ENCODE measurements around the gene GGA3.
"Not testable (repeated sequence)": the region's sequence is repeated elsewhere in the genome, so short reads cannot be mapped to it uniquely, and the experiment has no call there.

Gene GGA3, protein sequence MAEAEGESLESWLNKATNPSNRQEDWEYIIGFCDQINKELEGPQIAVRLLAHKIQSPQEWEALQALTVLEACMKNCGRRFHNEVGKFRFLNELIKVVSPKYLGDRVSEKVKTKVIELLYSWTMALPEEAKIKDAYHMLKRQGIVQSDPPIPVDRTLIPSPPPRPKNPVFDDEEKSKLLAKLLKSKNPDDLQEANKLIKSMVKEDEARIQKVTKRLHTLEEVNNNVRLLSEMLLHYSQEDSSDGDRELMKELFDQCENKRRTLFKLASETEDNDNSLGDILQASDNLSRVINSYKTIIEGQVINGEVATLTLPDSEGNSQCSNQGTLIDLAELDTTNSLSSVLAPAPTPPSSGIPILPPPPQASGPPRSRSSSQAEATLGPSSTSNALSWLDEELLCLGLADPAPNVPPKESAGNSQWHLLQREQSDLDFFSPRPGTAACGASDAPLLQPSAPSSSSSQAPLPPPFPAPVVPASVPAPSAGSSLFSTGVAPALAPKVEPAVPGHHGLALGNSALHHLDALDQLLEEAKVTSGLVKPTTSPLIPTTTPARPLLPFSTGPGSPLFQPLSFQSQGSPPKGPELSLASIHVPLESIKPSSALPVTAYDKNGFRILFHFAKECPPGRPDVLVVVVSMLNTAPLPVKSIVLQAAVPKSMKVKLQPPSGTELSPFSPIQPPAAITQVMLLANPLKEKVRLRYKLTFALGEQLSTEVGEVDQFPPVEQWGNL

DNA sequence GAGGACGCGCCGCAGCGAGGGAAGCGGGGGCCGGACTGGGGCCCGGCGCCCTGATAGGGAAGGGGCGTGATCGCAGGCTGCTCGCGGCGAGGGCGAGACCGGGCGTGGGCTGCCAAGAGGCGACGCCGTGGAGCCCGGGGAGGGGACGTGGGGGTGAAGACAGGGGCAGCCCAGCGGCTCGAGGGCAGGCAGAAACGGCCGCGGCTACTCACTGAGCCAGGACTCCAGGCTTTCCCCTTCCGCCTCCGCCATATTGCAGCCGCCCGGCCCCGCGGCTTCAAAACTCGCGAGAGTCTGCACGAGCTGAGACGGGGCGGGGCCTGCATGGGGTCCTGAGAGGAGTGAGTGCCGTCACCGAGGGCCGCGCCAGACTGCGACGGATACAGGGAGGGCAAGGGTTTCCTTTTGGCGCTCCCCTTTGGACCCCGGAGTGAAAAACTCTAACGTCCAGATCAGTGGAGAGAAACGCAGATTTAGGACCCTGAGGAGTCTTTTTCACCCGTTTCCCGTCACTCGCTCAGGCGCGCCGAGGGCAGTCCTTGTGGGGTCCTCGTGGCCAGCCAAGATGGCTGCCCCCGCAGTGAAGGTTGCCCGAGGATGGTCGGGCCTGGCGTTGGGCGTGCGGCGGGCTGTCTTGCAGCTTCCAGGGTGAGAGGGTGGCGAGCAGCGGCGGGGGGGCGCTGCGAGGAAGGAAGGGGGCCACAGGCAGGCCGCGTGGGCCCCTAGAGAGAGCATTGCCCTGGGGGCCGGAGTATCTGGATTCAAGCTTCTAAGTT, at the start of gene GGA3, which contains the start of gene MRPS7:
Gene GGA3, minus strand, starts transcription at position 271 of the 776 bp plus-strand sequence. Its CDS starts 19 bp downstream, at position 252.
Gene MRPS7, plus strand, starts transcription at position 544 of the 776 bp plus-strand sequence. Its CDS starts 22 bp downstream, at position 566.
- DNase-seq (ENCODE audit: low read depth), result no peak

DNA sequence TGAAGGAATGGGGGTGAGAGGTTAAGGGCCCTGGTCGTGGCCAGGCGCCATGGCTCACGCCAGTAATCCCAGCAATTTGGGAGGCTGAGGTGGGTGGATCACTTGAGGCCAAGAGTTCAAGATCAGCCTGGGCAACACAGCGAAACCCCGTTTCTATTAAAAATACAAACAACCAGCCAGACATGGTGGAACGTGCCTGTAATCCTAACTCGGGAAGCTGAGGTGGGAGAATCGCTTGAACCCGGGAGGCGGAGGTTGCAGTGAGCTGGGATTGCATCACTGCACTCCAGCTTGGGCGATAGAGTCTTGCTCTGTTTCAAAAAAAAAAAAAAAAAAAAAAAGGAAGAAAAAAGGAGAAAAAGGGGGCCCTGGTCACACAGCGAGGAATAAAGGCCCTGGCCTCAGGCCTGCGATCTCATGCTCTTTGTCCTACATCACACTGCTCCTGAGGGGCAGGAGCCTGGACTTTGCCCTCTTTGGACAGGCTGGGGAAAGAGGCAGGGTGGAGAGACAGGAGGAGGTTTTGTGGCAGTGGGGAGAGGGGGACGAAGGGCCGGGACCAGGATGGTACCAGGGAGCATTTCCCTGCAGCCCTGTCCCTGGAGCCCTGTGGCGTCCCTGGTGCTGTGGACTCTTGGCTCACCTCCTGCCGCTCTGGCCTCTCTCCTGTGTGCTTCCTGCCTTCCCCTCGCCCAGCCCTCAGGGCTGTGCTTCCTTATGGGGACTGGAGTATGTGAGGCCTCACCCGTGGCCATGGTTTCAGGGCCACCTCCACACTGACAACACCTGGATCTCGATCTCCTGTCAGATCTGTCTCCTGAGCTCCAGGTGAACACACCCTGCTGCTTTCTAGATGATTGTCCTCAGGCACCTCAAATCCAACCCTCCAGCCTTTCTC, 47.6 kb upstream of the GGA3 start:
- DNase-seq (ENCODE audit: low read depth), result no peak

DNA sequence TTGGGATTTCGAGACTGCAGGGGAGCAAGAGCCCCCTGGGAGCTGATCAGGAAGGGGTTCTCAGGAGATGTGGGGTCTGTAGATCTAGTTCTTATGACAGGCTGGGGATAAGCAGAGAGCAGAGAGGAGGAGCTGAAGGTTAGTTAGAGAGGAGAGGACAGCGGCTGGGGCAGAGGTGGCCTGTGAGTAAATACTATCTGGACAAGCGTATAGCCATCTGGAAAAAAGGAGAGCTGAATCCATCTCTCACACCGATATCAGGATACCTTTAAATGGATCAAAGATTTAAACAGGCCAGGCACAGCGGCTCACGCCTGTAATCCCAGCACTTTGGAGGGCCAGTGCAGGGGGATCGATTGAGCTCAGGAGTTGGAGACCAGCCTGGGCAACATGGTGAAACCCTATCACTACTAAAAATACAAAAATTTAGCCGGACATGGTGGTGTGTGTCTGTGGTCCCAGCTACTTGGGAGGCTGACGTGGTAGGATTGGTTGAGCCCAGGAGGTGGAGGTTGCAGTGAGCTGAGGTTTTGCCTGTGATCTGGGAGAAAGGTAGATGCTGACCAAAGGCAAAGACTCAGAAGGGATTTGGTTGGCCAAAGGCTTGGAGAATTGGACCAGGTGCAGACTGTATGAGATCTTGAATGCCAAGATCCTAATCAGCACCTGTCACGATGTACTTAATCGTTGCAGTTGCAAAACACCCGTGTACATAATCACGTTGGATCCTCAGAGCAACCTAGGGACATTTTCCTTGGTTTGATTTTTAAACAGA, 46.7 kb upstream of the GGA3 start:
- DNase-seq (ENCODE audit: low read depth), result no peak

DNA sequence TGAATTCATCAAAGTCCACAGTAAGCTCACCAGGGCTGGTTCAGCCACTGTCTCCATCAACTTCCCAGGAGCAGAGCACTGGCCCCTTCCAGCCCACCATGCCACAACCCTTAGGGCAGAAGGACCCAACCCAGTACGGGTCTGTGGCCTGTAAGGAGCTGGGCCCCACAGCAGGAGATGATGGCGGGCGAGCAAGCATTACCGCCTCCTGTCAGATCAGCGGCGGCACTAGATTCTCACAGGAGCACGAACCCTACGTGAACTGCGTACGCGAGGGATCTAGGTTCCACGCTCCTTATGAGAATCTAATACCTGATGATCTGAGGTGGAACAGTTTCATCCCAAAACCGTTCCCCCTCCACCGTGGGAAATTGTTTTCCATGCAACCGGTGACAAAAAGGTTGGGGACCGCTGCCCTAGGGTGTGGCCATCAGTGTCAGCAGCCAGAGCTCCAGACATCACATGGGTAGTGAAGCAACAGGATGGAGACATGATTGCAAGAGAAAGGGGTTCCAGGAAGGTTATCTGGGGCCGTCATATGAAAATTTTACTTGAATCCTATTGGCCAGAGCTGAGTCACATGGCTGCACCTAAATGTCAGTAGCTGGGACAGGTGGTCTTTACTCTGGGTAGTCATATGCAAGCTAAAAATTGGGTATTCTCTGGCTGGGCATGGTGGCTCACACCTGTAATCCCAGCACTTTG, 40.2 kb upstream of the GGA3 start:
- no peak for DNase-seq (ENCODE audit: low read depth)

DNA sequence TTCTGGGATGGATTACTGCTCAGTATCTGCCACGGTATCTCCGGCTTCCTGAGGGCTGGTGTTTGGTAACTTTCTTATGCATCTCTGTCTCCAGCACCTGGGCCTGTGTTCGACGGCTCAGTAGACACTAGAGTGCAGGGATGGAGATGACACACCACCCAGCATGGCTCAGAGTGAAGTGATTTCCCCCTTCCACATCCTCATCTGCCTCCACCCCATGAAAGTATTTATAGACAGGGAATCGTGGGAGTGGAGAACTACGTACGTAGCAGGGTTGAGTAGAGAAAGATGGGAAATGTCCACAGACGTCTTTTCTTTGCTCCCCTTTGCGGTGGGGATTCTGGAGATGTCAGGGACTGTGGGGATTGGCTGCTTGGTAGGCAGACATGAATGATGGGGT, 39.6 kb upstream of the GGA3 start:
- DNase-seq (ENCODE audit: low read depth), result no peak

DNA sequence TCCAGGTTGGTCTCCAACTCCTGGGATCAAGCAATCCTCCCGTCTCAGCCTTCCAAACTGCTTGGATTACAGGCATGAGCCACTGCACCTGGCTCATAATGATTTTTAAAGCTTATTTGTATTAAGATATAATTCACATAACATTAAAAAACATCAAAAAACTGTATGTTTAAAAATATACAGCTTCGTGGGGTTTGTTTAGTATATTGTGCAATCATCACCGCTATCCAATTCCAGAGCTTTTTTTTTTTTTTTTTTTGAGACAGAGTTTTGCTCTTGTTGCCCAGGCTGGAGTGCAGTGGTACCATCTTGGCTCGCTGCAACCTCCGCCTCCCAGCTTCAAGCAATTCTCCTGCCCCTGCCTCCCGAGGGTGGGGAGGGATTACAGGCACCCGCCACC, 38.9 kb upstream of the GGA3 start:
- DNase-seq (ENCODE audit: low read depth), result no peak

DNA sequence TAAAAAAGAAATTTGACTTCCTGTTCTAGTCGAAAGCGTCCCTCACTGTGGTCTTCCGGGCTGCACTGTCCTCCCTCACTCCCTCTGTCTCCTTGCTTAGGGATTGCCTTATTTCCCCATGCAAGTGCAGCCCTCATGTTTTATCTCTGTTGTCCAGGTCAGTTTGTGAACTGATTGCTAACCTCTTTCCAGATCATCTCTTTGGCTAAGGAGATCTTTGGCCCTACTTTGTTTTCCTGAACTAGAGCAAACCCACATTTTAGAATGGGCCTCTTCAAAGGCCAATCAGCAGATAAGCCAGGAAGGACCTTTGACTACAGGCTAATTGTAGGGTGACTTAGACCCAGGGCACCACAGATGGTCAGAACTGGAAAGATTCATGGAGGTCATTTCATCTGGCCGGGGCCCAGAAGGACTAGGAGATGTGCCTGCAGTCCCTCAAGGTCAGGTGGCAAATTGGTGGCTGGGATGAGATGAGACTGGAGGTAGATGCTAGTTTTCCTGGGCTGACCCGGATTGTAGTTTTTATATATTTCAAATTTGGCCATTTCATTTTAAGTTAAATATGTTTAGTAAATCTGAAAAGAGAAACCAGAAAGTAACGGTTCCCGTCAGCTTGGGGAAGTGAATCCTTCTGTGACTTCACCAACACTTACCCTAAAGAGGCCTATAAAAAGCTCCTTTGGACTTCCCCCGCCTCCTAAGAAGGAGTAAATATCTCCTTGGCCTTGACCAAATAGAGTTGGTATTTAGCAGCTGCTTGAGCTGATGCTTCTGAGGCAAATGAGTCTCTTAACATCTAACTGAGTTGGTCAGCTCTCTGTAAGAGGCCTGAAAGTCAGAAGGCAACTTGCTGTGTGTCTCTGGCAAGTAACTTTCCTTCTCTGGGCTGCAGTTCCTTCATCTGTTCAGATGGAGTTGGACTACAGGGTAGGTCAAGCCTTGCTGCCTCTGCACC, 34.1 kb upstream of the GGA3 start:
- DNase-seq (ENCODE audit: low read depth), result no peak

DNA sequence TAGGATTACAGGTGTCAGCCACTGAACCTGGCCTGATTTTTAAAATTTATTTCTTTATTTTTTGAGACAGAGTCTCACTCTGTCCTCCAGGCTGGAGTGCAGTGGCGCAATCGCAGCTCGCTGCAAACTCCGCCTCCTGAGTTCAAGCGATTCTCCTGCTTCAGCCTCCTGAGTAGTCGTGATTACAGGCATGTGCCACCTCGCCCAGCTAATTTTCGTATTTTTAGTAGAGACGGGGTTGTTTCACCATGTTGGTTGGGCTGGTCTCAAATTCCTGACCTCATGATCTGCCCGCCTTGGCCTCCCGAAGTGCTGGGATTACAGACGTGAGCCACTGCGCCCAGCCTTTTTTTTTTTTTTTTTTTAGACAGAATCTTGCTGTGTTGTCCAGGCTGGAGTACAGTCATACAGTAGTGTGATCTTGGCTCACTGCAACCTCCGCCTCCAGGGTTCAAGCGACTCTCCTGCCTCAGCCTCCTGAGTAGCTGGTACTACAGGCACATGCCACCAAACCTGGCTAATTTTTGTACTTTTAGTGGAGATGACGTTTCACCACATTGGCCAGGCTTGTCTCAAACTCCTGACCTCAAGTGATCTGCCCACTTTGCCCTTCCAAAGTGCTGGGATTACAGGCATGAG, 31.5 kb upstream of the GGA3 start:
- not testable (repeated sequence) for DNase-seq (ENCODE audit: low read depth)

DNA sequence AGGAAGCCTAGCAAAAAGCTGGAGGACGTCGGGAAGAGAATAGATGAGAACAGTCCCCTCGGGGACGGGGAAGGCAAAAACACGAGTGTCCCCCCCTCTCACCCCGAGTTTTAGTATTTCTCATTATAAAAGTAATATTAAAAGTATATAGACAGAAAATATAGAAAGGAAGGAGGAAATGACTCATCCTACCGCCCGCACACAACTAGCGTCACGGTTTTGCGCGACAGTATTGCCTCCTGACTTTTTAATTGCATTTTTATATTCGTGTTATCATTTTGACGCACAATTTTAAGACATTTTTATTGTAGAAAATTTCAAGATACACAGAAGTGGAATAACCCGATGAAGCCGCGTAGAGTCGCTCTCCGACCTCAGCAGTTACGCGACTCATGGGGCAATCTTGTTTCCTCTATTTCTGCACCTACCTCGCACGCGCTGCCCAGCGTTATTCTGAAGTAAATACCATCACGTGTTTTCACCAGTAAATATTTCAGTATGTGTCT, 28.5 kb upstream of the GGA3 start:
- DNase-seq (ENCODE audit: low read depth), result no peak

DNA sequence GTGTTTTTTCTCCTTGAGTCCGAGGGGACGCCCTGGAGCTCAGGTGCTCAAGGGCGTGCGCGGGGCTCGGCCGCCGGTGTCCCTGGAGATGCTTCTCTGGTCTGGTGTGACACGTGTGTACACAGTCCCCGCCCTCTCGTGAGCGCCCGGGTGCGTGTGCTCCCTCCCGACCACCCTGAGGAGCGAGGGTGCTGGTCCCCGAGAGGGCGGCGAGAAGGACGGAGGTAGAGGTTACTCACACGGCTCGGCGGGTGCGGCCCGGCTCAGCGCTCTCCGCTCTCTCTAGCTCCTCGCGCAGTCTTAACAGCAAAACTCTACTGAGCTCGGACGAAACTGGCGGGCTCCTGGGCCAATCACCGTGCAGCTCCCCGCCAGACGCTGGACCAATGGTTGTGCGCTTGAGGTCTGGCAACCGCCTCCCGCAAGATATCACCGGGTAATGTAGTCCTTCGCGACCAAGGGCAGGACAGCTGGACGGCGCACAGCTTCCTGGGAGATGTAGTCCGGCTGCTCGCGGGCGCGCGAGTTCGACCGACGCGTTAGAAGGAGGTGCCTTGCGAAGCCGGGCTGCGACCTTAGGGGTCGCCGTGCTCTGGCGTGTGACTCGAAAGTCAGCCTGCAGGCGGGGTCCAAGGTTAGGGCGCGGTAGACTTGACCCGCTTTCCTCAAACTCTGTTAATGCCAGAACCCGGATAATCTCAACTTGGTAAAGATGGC, 27.9 kb upstream of the GGA3 start, which contains the start of gene SLC25A19:
Gene SLC25A19, minus strand, starts transcription at position 319 of the 717 bp plus-strand sequence. CDS start 2,669 bp downstream, outside the sequence.
- peak; percentile 95 for DNase-seq (ENCODE audit: low read depth)

DNA sequence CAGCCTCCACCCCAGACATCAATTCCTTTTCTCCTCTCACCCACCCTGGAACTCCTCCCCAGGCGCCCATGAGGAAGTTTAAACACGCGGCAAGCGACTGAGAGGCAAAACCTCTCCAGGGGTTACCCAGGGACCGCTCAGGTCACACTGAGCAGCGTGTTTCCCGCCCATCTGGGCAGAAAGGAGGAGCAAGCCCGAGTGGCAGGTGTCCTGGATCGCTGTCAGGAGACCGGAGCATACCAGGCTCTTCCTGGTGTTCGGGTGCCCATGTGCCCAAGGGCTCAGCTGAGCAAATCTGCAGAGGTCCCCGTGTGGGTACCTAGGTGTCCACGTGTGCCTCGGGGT, 27.3 kb upstream of the GGA3 start:
- no peak for DNase-seq (ENCODE audit: low read depth)

DNA sequence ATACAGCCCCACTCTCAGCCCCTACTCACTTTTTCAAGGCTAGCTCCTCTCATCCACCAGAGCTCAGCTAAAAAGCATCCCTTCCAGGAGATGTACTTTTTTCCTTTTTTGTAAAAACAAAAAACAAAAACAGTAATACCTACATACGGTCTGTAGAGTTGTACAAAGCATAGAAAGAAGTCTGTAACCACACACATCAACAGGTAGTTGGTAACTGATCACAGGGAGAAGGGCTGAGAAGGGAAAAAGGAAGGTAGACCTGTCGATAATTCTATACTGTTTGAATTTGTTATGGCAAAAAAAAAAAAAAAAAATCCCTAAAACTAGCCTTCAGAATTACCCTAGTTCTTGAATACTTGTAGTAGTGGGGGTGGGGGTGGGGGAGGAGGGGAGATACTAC, 27.0 kb upstream of the GGA3 start:
- no peak for DNase-seq (ENCODE audit: low read depth)

DNA sequence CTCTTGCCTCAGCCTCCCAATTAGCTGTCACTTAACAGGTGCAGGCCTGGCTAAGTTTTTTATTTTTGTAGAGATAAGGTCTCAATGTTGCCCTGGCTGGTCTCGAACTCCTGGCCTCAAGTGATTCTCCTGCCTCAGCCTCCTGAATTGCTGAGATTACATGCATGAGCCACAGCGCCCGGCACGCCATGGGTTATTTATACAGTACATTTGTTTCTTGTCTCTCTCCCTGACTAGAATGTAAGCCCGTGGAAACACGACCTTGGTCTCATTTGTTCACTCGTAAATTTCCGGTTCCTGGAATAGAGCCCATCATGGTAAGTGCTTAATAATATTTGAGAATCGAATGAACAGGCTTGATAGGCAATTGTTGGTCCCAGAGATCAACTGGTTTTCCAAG, 25.8 kb upstream of the GGA3 start:
- no peak for DNase-seq (ENCODE audit: low read depth)

DNA sequence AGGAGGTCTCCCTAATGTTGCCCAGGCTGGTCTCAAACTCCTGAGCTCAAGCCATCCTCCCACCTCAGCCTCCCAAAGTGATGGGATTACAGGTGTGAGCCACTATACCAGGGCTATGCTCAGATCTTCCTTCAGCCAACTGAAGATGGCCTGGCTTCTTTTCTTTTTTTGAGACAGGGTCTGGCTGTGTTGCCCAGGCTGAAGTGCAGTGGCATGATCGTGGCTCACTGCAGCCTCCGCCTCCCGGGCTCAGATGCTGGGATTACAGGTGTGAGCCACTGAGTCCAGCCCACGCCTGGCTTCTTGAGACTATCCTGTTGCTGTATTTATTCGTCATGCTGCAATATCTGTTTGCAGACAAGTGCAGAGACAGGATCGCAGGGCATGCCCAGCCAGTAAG, 23.7 kb upstream of the GGA3 start:
- no peak for DNase-seq (ENCODE audit: low read depth)

DNA sequence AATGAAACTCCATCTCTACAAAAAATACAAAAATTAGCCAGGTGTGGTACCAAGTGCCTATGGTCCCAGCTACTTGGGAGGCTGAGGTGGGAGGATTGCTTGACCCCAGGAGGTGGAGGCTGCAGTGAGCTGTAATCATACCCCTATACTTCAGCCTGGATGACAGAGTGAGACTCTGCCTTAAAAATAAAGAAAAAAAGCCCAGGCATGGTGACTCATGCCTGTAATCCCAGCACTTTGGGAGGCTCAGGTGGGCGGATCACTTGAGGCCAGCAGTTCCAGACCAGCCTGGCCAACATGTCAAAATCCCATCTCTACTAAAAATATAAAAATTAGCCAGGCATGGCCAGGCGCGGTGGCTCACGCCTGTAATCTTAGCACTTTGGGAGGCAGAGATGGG, 18.8 kb upstream of the GGA3 start:
- DNase-seq (ENCODE audit: low read depth), result not testable (repeated sequence)

DNA sequence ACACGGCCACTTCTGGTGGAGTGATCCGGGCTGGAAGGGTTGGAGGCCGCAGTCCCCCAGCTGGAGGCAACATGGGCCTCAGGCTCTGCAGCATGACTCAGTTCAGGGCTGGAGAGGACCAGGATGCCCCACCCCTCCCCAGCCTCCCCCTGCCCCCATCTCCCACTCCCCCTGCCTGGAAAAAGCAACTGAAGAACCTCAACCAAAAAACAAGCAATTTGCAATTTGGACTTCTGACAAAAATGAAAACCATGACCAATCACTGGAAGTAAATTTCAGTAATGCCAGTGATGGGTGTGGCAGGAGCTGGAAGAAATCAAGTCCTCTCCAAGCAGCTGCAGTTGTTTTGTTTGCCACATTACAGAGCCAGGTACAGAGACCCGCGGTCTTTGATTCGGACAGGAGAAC, 16.3 kb upstream of the GGA3 start:
- DNase-seq (ENCODE audit: low read depth), result no peak

DNA sequence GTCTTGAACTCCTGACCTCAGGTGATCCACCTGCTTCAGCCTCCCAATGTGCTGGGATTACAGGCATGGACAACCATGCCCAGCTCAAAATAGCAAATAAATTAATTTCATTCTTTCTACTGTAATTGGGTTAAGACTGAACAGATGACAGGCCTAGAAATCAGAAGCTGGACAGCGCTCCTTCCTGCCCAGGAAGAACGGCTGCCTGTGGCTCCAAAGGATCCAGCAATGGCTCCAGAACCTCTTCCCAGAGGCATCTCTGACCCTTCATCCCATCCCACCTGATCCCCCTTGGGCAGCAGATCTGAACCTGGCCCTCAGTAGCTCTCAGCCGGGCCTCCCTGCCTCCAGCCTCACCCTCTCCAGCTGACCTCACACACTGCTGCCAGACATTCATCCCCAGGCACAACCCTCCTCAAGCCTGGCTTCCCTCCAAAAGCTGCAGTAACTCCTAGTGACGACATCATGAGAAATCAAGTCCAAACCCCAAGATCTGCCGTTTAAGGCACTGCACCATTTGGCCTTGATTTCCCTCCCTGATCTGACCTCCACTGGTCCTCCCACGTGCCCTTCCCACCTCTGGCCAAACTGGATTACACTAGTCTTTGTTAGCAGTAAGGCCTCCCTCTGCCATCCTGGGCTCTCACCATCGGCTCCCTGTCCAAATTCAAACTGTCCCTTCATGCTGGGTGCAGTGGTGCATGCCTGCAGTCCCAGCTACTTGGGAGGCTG, 12.7 kb upstream of the GGA3 start:
- no peak for DNase-seq (ENCODE audit: low read depth)

All from non-pigmented ciliary epithelial cell (primary cell).